WTC11 (cell line): Measurements from ENCODE around the gene BRCA1. TPM values are rescaled to one million over a fixed set of nuclear protein-coding genes. Genes with fewer than 3 reads are reported as not detected.
A peak's percentile ranks its signal among the peaks of the same experiment; 100 is the strongest.

Experiments used
- ATAC-seq: fragments of 200-7000 bp; cut with Tn5 transposase; 2 replicates; pipeline ENCODE4 v1.10.0; 2021; ENCODE audit warnings: mild to moderate bottlenecking, moderate library complexity
- CTCF ChIA-PET: fragments of 300-600 bp; sonication (Branson Sonifier 250); formaldehyde crosslinking; loops from one replicate; lab custom pipeline; 2021; ENCODE audit warnings: antibody characterized with exemption; lab: Charles Lee
- POLR2A ChIA-PET: fragments of 350-600 bp; sonication (Branson Sonifier 250); formaldehyde crosslinking; loops from one replicate; lab custom pipeline; 2021; ENCODE audit warnings: antibody characterized with exemption; lab: Charles Lee
- DNase-seq: peaks from one replicate; pipeline ENCODE4 v3.0.0; 2021; ENCODE audit warnings: low spot score
- H3K27ac Mint-ChIP-seq: 2 replicates; pipeline ENCODE4 v1.8.0; 2021; ENCODE audit warnings: mixed read lengths
- H3K27me3 Mint-ChIP-seq: 2 replicates; pipeline ENCODE4 v1.8.0; 2021; ENCODE audit warnings: low read depth, mild to moderate bottlenecking, moderate library complexity, mixed read lengths
- H3K36me3 Mint-ChIP-seq: 2 replicates; pipeline ENCODE4 v1.8.0; 2021; ENCODE audit warnings: mixed read lengths
- H3K4me1 Mint-ChIP-seq: 2 replicates; pipeline ENCODE4 v1.8.0; 2022; ENCODE audit warnings: mixed read lengths
- H3K4me3 Mint-ChIP-seq: 2 replicates; pipeline ENCODE4 v1.8.0; 2021; ENCODE audit warnings: mild to moderate bottlenecking, moderate library complexity, mixed read lengths
- H3K9me3 Mint-ChIP-seq: 2 replicates; pipeline ENCODE4 v1.8.0; 2021; ENCODE audit warnings: mixed read lengths
- JAZF1 ChIP-seq: fragments of 250-450 bp; sonication (Bioruptor Pico); IDR thresholded peaks from 2 replicates; pipeline ENCODE4 v1.9.0; 2021; ENCODE audit warnings: moderate library complexity, mild to moderate bottlenecking, inconsistent platforms
- MYBL2 ChIP-seq: sonication (generic); formaldehyde crosslinking; IDR thresholded peaks from 2 replicates; pipeline ENCODE4 v1.8.1; 2023; ENCODE audit warnings: mild to moderate bottlenecking, moderate library complexity, missing genetic modification reagents
- NR2C2 ChIP-seq: sonication (generic); formaldehyde crosslinking; IDR thresholded peaks from 2 replicates; pipeline ENCODE4 v1.8.0; 2022; ENCODE audit warnings: mild to moderate bottlenecking, missing genetic modification reagents
- PRRX2 ChIP-seq: fragments of 250-450 bp; sonication (Bioruptor Pico); IDR thresholded peaks from 2 replicates; pipeline ENCODE4 v1.8.0; 2021; ENCODE audit warnings: mild to moderate bottlenecking
- SMAD4 ChIP-seq: sonication (generic); formaldehyde crosslinking; IDR thresholded peaks from 2 replicates; pipeline ENCODE4 v1.8.0; 2022; ENCODE audit warnings: mild to moderate bottlenecking, missing genetic modification reagents
- ZNF121 ChIP-seq: sonication (generic); formaldehyde crosslinking; IDR thresholded peaks from 2 replicates; pipeline ENCODE4 v1.8.0; 2023; ENCODE audit warnings: missing genetic modification reagents
- total RNA-seq: library from RNA; stranded (reverse); gene quantifications from 3 replicates; pipeline ENCODE4 v1.2.3, GENCODE V29; 2021
- TF ChIP-seq, protein P1 (sequence below): sonication (generic); formaldehyde crosslinking; IDR thresholded peaks from 2 replicates; pipeline ENCODE4 v1.8.1; 2023; ENCODE audit warnings: mild to moderate bottlenecking, missing genetic modification reagents
- TF ChIP-seq, protein P2 (sequence below): sonication (generic); formaldehyde crosslinking; IDR thresholded peaks from 2 replicates; pipeline ENCODE4 v1.8.1; 2023; ENCODE audit warnings: mild to moderate bottlenecking, moderate library complexity, missing genetic modification reagents
- TF ChIP-seq, protein P3 (sequence below): sonication (generic); formaldehyde crosslinking; IDR thresholded peaks from 2 replicates; pipeline ENCODE4 v1.8.0; 2022; ENCODE audit warnings: missing genetic modification reagents
- TF ChIP-seq, protein P4 (sequence below): sonication (generic); formaldehyde crosslinking; IDR thresholded peaks from 2 replicates; pipeline ENCODE4 v1.8.0; 2023; ENCODE audit warnings: missing genetic modification reagents, mild to moderate bottlenecking, borderline replicate concordance
- TF ChIP-seq, protein P5 (sequence below): sonication (generic); formaldehyde crosslinking; IDR thresholded peaks from 2 replicates; pipeline ENCODE4 v1.8.1; 2022; ENCODE audit warnings: mild to moderate bottlenecking, missing genetic modification reagents, moderate library complexity, borderline replicate concordance
- TF ChIP-seq, protein P6 (sequence below): fragments of 250-450 bp; sonication (Bioruptor Pico); IDR thresholded peaks from 2 replicates; pipeline ENCODE4 v1.9.0; 2021; ENCODE audit warnings: moderate library complexity, mild to moderate bottlenecking, inconsistent platforms, borderline replicate concordance
- TF ChIP-seq, protein P7 (sequence below): sonication (generic); formaldehyde crosslinking; IDR thresholded peaks from 2 replicates; pipeline ENCODE4 v1.8.0; 2022; ENCODE audit warnings: mild to moderate bottlenecking, missing genetic modification reagents
- TF ChIP-seq, protein P8 (sequence below): fragments of 250-450 bp; sonication (Bioruptor Pico); IDR thresholded peaks from 2 replicates; pipeline ENCODE4 v2.1.2; 2022; ENCODE audit warnings: mild to moderate bottlenecking, moderate library complexity
- TF ChIP-seq, protein P9 (sequence below): fragments of 250-450 bp; sonication (Bioruptor Pico); conservative IDR thresholded peaks from 2 replicates; pipeline ENCODE4 v1.9.0; 2021; ENCODE audit warnings: mild to moderate bottlenecking

Gene BRCA1
- total RNA-seq, 1 experiment from 2014 or later, result 37.8 TPM

DNA sequence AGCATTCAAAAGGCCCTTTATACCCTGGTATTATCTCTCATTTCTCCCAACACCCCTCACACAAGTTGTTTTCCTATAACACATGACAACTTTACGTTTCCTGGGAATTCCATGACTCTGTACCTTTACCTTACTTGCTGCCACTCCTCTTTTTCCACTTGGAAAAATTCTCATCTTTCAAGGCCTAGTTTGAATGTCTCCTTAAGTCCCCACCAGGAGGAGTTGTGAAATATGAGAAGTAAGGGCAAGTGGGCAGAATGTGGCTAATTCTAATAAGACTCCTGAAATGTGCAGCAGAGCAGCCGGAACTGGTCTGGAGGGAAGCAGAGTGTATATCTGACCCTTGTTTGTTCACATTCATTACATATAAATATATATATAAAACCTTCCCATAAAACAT lies 39.7 kb downstream of the BRCA1 start (continued):
- TF ChIP-seq, protein P1, sequence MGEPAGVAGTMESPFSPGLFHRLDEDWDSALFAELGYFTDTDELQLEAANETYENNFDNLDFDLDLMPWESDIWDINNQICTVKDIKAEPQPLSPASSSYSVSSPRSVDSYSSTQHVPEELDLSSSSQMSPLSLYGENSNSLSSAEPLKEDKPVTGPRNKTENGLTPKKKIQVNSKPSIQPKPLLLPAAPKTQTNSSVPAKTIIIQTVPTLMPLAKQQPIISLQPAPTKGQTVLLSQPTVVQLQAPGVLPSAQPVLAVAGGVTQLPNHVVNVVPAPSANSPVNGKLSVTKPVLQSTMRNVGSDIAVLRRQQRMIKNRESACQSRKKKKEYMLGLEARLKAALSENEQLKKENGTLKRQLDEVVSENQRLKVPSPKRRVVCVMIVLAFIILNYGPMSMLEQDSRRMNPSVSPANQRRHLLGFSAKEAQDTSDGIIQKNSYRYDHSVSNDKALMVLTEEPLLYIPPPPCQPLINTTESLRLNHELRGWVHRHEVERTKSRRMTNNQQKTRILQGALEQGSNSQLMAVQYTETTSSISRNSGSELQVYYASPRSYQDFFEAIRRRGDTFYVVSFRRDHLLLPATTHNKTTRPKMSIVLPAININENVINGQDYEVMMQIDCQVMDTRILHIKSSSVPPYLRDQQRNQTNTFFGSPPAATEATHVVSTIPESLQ (CRISPR knock-in tag), result no peak
- TF ChIP-seq, protein P2, sequence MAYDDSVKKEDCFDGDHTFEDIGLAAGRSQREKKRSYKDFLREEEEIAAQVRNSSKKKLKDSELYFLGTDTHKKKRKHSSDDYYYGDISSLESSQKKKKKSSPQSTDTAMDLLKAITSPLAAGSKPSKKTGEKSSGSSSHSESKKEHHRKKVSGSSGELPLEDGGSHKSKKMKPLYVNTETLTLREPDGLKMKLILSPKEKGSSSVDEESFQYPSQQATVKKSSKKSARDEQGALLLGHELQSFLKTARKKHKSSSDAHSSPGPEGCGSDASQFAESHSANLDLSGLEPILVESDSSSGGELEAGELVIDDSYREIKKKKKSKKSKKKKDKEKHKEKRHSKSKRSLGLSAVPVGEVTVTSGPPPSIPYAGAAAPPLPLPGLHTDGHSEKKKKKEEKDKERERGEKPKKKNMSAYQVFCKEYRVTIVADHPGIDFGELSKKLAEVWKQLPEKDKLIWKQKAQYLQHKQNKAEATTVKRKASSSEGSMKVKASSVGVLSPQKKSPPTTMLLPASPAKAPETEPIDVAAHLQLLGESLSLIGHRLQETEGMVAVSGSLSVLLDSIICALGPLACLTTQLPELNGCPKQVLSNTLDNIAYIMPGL (CRISPR knock-in tag), result no peak

DNA sequence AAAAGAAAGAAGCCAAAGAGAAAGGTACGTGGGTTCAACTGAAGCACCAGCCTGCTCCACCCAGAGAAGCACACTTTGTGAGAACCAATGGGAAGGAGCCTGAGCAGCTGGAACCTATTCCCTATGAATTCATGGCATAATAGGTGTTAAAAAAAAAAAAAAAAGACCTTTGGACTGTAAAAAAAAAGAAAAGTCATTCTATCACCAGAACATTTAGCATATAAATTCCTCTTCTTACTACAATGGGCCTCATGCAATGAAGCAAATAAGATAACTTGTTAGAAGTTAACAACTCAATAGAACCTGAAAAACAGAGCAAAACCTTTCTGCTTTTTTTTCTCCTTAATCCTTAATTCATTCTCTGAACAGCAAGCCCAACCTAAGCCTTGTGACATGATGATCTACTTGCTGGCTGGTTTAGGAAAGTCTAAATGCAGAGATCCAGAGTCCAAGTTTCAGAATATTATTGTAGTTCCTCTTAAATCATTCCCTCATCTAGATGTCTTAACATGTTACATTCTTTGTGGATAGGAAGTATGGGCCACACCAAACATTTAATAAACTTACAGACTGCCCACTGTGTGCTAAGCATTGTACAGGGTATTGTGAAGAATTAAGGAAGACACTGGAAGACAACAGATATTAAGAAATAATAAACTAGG lies 45.4 kb downstream of the BRCA1 start:
- CTCF ChIA-PET, result interaction anchor here (1.5 kb wide), 1 partner anchor 56 kb away, joined by 3 read pairs; no protein-coding TSS in a partner anchor
- peaks cover 16% of the 10 kb centered on the region for H3K4me1 Mint-ChIP-seq
- TF ChIP-seq SMAD4, result no peak
- TF ChIP-seq, protein P3, sequence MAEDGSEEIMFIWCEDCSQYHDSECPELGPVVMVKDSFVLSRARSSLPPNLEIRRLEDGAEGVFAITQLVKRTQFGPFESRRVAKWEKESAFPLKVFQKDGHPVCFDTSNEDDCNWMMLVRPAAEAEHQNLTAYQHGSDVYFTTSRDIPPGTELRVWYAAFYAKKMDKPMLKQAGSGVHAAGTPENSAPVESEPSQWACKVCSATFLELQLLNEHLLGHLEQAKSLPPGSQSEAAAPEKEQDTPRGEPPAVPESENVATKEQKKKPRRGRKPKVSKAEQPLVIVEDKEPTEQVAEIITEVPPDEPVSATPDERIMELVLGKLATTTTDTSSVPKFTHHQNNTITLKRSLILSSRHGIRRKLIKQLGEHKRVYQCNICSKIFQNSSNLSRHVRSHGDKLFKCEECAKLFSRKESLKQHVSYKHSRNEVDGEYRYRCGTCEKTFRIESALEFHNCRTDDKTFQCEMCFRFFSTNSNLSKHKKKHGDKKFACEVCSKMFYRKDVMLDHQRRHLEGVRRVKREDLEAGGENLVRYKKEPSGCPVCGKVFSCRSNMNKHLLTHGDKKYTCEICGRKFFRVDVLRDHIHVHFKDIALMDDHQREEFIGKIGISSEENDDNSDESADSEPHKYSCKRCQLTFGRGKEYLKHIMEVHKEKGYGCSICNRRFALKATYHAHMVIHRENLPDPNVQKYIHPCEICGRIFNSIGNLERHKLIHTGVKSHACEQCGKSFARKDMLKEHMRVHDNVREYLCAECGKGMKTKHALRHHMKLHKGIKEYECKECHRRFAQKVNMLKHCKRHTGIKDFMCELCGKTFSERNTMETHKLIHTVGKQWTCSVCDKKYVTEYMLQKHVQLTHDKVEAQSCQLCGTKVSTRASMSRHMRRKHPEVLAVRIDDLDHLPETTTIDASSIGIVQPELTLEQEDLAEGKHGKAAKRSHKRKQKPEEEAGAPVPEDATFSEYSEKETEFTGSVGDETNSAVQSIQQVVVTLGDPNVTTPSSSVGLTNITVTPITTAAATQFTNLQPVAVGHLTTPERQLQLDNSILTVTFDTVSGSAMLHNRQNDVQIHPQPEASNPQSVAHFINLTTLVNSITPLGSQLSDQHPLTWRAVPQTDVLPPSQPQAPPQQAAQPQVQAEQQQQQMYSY, result no peak
- no peak for TF ChIP-seq ZNF121
- TF ChIP-seq, protein P4, sequence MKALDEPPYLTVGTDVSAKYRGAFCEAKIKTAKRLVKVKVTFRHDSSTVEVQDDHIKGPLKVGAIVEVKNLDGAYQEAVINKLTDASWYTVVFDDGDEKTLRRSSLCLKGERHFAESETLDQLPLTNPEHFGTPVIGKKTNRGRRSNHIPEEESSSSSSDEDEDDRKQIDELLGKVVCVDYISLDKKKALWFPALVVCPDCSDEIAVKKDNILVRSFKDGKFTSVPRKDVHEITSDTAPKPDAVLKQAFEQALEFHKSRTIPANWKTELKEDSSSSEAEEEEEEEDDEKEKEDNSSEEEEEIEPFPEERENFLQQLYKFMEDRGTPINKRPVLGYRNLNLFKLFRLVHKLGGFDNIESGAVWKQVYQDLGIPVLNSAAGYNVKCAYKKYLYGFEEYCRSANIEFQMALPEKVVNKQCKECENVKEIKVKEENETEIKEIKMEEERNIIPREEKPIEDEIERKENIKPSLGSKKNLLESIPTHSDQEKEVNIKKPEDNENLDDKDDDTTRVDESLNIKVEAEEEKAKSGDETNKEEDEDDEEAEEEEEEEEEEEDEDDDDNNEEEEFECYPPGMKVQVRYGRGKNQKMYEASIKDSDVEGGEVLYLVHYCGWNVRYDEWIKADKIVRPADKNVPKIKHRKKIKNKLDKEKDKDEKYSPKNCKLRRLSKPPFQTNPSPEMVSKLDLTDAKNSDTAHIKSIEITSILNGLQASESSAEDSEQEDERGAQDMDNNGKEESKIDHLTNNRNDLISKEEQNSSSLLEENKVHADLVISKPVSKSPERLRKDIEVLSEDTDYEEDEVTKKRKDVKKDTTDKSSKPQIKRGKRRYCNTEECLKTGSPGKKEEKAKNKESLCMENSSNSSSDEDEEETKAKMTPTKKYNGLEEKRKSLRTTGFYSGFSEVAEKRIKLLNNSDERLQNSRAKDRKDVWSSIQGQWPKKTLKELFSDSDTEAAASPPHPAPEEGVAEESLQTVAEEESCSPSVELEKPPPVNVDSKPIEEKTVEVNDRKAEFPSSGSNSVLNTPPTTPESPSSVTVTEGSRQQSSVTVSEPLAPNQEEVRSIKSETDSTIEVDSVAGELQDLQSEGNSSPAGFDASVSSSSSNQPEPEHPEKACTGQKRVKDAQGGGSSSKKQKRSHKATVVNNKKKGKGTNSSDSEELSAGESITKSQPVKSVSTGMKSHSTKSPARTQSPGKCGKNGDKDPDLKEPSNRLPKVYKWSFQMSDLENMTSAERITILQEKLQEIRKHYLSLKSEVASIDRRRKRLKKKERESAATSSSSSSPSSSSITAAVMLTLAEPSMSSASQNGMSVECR (CRISPR knock-in tag), result no peak
- TF ChIP-seq, protein P5, sequence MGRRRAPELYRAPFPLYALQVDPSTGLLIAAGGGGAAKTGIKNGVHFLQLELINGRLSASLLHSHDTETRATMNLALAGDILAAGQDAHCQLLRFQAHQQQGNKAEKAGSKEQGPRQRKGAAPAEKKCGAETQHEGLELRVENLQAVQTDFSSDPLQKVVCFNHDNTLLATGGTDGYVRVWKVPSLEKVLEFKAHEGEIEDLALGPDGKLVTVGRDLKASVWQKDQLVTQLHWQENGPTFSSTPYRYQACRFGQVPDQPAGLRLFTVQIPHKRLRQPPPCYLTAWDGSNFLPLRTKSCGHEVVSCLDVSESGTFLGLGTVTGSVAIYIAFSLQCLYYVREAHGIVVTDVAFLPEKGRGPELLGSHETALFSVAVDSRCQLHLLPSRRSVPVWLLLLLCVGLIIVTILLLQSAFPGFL (CRISPR knock-in tag), result no peak
- no peak for TF ChIP-seq NR2C2 (CRISPR knock-in tag)
- TF ChIP-seq, protein P6, sequence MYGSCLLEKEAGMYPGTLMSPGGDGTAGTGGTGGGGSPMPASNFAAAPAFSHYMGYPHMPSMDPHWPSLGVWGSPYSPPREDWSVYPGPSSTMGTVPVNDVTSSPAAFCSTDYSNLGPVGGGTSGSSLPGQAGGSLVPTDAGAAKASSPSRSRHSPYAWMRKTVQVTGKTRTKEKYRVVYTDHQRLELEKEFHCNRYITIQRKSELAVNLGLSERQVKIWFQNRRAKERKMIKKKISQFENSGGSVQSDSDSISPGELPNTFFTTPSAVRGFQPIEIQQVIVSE (CRISPR knock-in tag), result no peak
- TF ChIP-seq, protein P7, sequence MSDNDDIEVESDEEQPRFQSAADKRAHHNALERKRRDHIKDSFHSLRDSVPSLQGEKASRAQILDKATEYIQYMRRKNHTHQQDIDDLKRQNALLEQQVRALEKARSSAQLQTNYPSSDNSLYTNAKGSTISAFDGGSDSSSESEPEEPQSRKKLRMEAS (CRISPR knock-in tag), result no peak
- TF ChIP-seq JAZF1, result no peak
- TF ChIP-seq, protein P8, sequence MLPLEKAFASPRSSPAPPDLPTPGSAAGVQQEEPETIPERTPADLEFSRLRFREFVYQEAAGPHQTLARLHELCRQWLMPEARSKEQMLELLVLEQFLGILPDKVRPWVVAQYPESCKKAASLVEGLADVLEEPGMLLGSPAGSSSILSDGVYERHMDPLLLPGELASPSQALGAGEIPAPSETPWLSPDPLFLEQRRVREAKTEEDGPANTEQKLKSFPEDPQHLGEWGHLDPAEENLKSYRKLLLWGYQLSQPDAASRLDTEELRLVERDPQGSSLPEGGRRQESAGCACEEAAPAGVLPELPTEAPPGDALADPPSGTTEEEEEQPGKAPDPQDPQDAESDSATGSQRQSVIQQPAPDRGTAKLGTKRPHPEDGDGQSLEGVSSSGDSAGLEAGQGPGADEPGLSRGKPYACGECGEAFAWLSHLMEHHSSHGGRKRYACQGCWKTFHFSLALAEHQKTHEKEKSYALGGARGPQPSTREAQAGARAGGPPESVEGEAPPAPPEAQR (CRISPR knock-in tag), result no peak
- TF ChIP-seq, protein P9, sequence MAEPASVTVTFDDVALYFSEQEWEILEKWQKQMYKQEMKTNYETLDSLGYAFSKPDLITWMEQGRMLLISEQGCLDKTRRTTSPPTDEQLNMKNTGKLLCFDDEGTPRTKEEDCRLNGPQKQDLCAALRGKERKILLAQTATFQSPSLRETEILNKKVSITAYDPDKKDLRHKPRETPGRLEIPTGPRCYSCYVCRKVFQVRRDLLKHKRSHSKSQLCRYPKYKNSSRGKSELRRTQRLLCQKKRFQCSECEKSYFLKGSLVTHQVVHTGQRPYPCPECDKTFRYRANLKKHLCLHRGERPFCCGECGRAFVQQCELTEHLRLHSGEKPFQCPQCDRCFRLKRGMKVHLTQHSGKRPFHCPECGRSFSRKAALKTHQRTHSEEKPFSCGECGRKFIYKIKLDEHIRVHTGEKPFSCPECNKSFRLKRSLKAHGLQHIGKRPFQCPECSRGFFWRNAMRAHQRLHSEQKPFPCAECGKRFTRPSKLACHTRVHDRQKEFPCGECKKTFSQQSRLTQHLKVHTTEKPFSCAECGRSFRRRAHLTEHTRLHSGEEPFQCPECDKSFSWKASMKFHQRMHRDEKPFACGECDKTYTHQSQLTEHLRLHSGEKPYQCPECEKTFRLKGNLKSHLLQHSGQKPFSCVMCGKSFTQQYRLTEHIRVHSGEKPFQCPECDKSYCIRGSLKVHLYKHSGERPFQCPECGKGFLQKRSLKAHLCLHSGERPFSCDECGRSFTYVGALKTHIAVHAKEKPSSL (CRISPR knock-in tag), result no peak
- no peak for TF ChIP-seq PRRX2
- no peak for TF ChIP-seq MYBL2 (CRISPR knock-in tag)

More for the DNA sequence above, 45.4 kb downstream of the BRCA1 start:
- DNase-seq, result no peak
- POLR2A ChIA-PET, result interaction anchor here (0.8 kb wide), 1 partner anchor 1167 kb away, joined by 3 read pairs; no protein-coding TSS in a partner anchor
- Mint-ChIP-seq H3K4me3 (no peak overlapping the region), H3K36me3 (peaks cover 7% of the 10 kb centered on the region), H3K27ac (peak overlapping the region; percentile 83), H3K9me3 (no peaks in the 10 kb centered on the region), H3K27me3 (no peaks in the 10 kb centered on the region)
- peak; percentile 41 for ATAC-seq
